Activated CD8-positive, alpha-beta T cell treated with anti-CD3 and anti-CD28 coated beads, Interleukin-2, amount 10 ng/mL, durations not matched to agents 7 days and 5 days (primary cell): Measurements from ENCODE around the gene PTGR3. TPM values are rescaled to one million over a fixed set of nuclear protein-coding genes. Genes with fewer than 3 reads are reported as not detected.

ENCODE experiments used
- ATAC-seq: fragments of 150-1000 bp; cut with Tn5 transposase; one replicate; pipeline ENCODE4 v1.10.0; 2021; ENCODE audit warnings: moderate library complexity
- CTCF ChIA-PET: fragments of 350-600 bp; sonication (Branson Sonifier 250); formaldehyde crosslinking; loops from one replicate; lab custom pipeline; 2021; ENCODE audit warnings: antibody characterized with exemption; lab: Charles Lee
- POLR2A ChIA-PET: fragments of 350-600 bp; sonication (Branson Sonifier 250); formaldehyde crosslinking; loops from one replicate; lab custom pipeline; 2021; ENCODE audit warnings: antibody characterized with exemption; lab: Charles Lee
- DNase-seq: peaks from one replicate; pipeline ENCODE4 v3.0.0-alpha.2; 2020
- H3K27ac Mint-ChIP-seq: one replicate; pipeline ENCODE4 v1.8.0; 2021; ENCODE audit warnings: mild to moderate bottlenecking, mixed read lengths
- H3K27me3 Mint-ChIP-seq: one replicate; pipeline ENCODE4 v1.8.0; 2021; ENCODE audit warnings: low read depth, mixed read lengths
- H3K36me3 Mint-ChIP-seq: one replicate; pipeline ENCODE4 v1.8.0; 2021; ENCODE audit warnings: low read depth, mixed read lengths
- H3K4me1 Mint-ChIP-seq: one replicate; pipeline ENCODE4 v1.8.0; 2021; ENCODE audit warnings: low read depth, mixed read lengths
- H3K4me3 Mint-ChIP-seq: one replicate; pipeline ENCODE4 v1.8.0; 2021; ENCODE audit warnings: mild to moderate bottlenecking, mixed read lengths
- H3K9me3 Mint-ChIP-seq: one replicate; pipeline ENCODE4 v1.8.0; 2022; ENCODE audit warnings: mixed read lengths; ENCODE audit not compliant: insufficient read depth
- total RNA-seq, 2 experiments: library from RNA; stranded (reverse); gene quantifications; one replicate each; pipeline ENCODE4 v1.2.3, GENCODE V29; 2021

The PTGR3 gene
- total RNA-seq, 2 experiments from 2014 or later = 21.8 to 21.9 TPM

GRCh38 chr18:75220551-75221355 is 11.8 kb upstream of the PTGR3 start:
- ChIA-PET CTCF (no interaction called here), POLR2A (no interaction called here)
- Mint-ChIP-seq H3K27me3 (no peaks in the 10 kb centered on the region), H3K36me3 (peaks cover 4% of the 10 kb centered on the region), H3K9me3 (no peaks in the 10 kb centered on the region), H3K27ac (no peak overlapping the region), H3K4me3 (no peak overlapping the region), H3K4me1 (peaks cover 30% of the 10 kb centered on the region)
- ATAC-seq (no peak), DNase-seq (no peak)

GRCh38 chr18:75219745-75220375 is 10.9 kb upstream of the PTGR3 start:
- Mint-ChIP-seq H3K27me3 (no peaks in the 10 kb centered on the region), H3K27ac (no peak overlapping the region), H3K4me3 (no peak overlapping the region), H3K4me1 (peaks cover 39% of the 10 kb centered on the region), H3K36me3 (peaks cover 13% of the 10 kb centered on the region), H3K9me3 (no peaks in the 10 kb centered on the region)
- ATAC-seq (no peak), DNase-seq (no peak)
- CTCF ChIA-PET = no interaction called here
- POLR2A ChIA-PET = interaction anchor here (0.6 kb wide), 1 partner anchor 9 kb away, joined by 3 read pairs; the partner anchor contains the start of gene TSHZ1

GRCh38 chr18:75218065-75218923 is 9.4 kb upstream of the PTGR3 start:
- Mint-ChIP-seq H3K4me1 (peaks cover 49% of the 10 kb centered on the region), H3K4me3 (no peak overlapping the region), H3K36me3 (peaks cover 21% of the 10 kb centered on the region), H3K27me3 (no peaks in the 10 kb centered on the region), H3K9me3 (no peaks in the 10 kb centered on the region), H3K27ac (no peak overlapping the region)
- POLR2A ChIA-PET = no interaction called here
- ATAC-seq = no peak
- no peak for DNase-seq
- CTCF ChIA-PET = no interaction called here

- ATAC-seq = no peak
- peaks cover 59% of the 10 kb centered on the region for H3K4me1 Mint-ChIP-seq
These were observed 8.2 kb upstream of the PTGR3 start for GRCh38 chr18:75216911-75217689.

GRCh38 chr18:75216212-75216910 is 7.4 kb upstream of the PTGR3 start:
- H3K9me3 Mint-ChIP-seq = no peaks in the 10 kb centered on the region
- ATAC-seq (peak; percentile 55), DNase-seq (no peak)
- peaks cover 54% of the 10 kb centered on the region for H3K4me1 Mint-ChIP-seq
- POLR2A ChIA-PET = interaction anchor here (1.7 kb wide), 1 partner anchor 31 kb away, joined by 7 read pairs; no protein-coding TSS in a partner anchor
- H3K27ac Mint-ChIP-seq = peak overlapping the region; percentile 87
- no peaks in the 10 kb centered on the region for H3K27me3 Mint-ChIP-seq
- H3K36me3 Mint-ChIP-seq = peaks cover 21% of the 10 kb centered on the region
- CTCF ChIA-PET = interaction anchor here (0.7 to 1.6 kb wide), 2 partner anchors 9 to 28 kb away, joined by 3 to 4 read pairs; no protein-coding TSS in a partner anchor
- peak overlapping the region; percentile 50 for H3K4me3 Mint-ChIP-seq

More at GRCh38 chr18:75216911-75217689, 8.2 kb upstream of the PTGR3 start:
- Mint-ChIP-seq H3K27ac (peak overlapping the region; percentile 87), H3K9me3 (no peaks in the 10 kb centered on the region), H3K27me3 (no peaks in the 10 kb centered on the region), H3K4me3 (no peak overlapping the region), H3K36me3 (peaks cover 21% of the 10 kb centered on the region)
- DNase-seq = no peak
- POLR2A ChIA-PET = interaction anchor here (1.7 kb wide), 1 partner anchor 31 kb away, joined by 7 read pairs; no protein-coding TSS in a partner anchor
- CTCF ChIA-PET = interaction anchor here (1.6 kb wide), 1 partner anchor 8 kb away, joined by 4 read pairs; no protein-coding TSS in a partner anchor

- H3K27ac Mint-ChIP-seq = peak overlapping the region; percentile 57
- DNase-seq = no peak
- peaks cover 25% of the 10 kb centered on the region for H3K36me3 Mint-ChIP-seq
- no peak overlapping the region for H3K4me3 Mint-ChIP-seq
- ChIA-PET POLR2A (interaction anchor here (1.7 kb wide), 1 partner anchor 32 kb away, joined by 7 read pairs; no protein-coding TSS in a partner anchor), CTCF (interaction anchor here (0.7 to 1.6 kb wide), 2 partner anchors 9 to 28 kb away, joined by 3 to 4 read pairs; no protein-coding TSS in a partner anchor)
- peaks cover 54% of the 10 kb centered on the region for H3K4me1 Mint-ChIP-seq
- H3K9me3 Mint-ChIP-seq = no peaks in the 10 kb centered on the region
- H3K27me3 Mint-ChIP-seq = no peaks in the 10 kb centered on the region
- ATAC-seq = no peak
These were observed 6.7 kb upstream of the PTGR3 start for GRCh38 chr18:75215663-75216062.

- ChIA-PET CTCF (interaction anchor here (1.4 to 1.6 kb wide), 2 partner anchors 10 to 29 kb away, joined by 3 to 4 read pairs; no protein-coding TSS in a partner anchor), POLR2A (no interaction called here)
- ATAC-seq (no peak), DNase-seq (no peak)
- H3K27ac Mint-ChIP-seq = peak overlapping the region; percentile 46
- peaks cover 55% of the 10 kb centered on the region for H3K4me1 Mint-ChIP-seq
- no peaks in the 10 kb centered on the region for H3K9me3 Mint-ChIP-seq
- H3K27me3 Mint-ChIP-seq = no peaks in the 10 kb centered on the region
- H3K36me3 Mint-ChIP-seq = peaks cover 26% of the 10 kb centered on the region
- H3K4me3 Mint-ChIP-seq = no peak overlapping the region
These were observed 6.0 kb upstream of the PTGR3 start for GRCh38 chr18:75214766-75215510.

GRCh38 chr18:75214332-75214690 is 5.4 kb upstream of the PTGR3 start:
- Mint-ChIP-seq H3K27ac (no peak overlapping the region), H3K36me3 (peaks cover 26% of the 10 kb centered on the region), H3K4me1 (peaks cover 56% of the 10 kb centered on the region), H3K27me3 (no peaks in the 10 kb centered on the region), H3K9me3 (no peaks in the 10 kb centered on the region), H3K4me3 (no peak overlapping the region)
- CTCF ChIA-PET = interaction anchor here (1.4 kb wide), 1 partner anchor 30 kb away, joined by 3 read pairs; no protein-coding TSS in a partner anchor
- POLR2A ChIA-PET = no interaction called here
- no peak for DNase-seq
- ATAC-seq = no peak

- DNase-seq (no peak), ATAC-seq (no peak)
- H3K27ac Mint-ChIP-seq = no peak overlapping the region
- H3K36me3 Mint-ChIP-seq = peaks cover 26% of the 10 kb centered on the region
- ChIA-PET CTCF (interaction anchor here (1.0 to 1.4 kb wide), 2 partner anchors 12 to 30 kb away, joined by 3 read pairs; no protein-coding TSS in a partner anchor), POLR2A (no interaction called here)
- no peaks in the 10 kb centered on the region for H3K9me3 Mint-ChIP-seq
- H3K4me3 Mint-ChIP-seq = no peak overlapping the region
- no peaks in the 10 kb centered on the region for H3K27me3 Mint-ChIP-seq
- peaks cover 56% of the 10 kb centered on the region for H3K4me1 Mint-ChIP-seq
These were observed 4.8 kb upstream of the PTGR3 start for GRCh38 chr18:75213611-75214331.
